ENCODE data around the gene MMRN2. TPM values are rescaled to one million over a fixed set of nuclear protein-coding genes. Genes with fewer than 3 reads are reported as not detected.
"Not testable (repeated sequence)": the region's sequence is repeated elsewhere in the genome, so short reads cannot be mapped to it uniquely, and the experiment has no call there.

MMRN2 gene, protein sequence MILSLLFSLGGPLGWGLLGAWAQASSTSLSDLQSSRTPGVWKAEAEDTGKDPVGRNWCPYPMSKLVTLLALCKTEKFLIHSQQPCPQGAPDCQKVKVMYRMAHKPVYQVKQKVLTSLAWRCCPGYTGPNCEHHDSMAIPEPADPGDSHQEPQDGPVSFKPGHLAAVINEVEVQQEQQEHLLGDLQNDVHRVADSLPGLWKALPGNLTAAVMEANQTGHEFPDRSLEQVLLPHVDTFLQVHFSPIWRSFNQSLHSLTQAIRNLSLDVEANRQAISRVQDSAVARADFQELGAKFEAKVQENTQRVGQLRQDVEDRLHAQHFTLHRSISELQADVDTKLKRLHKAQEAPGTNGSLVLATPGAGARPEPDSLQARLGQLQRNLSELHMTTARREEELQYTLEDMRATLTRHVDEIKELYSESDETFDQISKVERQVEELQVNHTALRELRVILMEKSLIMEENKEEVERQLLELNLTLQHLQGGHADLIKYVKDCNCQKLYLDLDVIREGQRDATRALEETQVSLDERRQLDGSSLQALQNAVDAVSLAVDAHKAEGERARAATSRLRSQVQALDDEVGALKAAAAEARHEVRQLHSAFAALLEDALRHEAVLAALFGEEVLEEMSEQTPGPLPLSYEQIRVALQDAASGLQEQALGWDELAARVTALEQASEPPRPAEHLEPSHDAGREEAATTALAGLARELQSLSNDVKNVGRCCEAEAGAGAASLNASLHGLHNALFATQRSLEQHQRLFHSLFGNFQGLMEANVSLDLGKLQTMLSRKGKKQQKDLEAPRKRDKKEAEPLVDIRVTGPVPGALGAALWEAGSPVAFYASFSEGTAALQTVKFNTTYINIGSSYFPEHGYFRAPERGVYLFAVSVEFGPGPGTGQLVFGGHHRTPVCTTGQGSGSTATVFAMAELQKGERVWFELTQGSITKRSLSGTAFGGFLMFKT
- total RNA-seq (2014; rRNA removed), result 0.51 and 1.9 TPM in 2 replicates
- polyA plus RNA-seq (2012), result 0.26 TPM

DNA sequence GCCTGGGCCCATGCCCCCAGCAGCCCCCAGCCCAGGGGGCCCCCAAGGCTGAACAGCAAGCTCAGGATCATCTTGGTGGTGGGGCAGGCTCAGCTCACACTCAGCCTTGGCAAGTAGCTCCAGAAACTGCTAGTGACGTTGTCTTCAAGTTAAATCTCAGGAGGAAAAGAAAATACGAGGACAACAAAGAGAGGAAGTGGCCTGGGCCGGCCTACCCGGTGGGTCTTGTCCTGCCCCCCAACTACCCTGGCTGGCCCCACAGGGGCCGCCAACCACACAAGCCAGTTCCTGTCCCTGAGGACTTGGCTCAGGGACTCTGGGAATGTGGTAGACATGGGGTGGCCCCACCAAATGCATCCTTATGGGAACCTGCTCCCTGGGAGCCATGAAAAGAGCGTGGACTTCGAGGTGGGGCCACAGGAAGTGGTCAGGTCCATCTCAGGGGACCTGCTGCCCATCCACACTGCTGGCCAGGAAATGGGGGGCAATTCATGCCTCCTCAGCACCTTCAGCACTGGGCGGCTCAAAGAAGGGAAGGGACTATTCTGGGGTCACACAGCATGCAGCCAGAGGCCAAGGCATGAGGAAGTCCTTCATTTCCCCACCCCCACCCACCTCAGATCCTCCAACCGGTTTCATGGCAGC lies at the start of gene MMRN2:
TSS of gene MMRN2 (minus strand) at position 145 of the 645 bp plus-strand sequence. CDS start at position 71, 74 bp downstream.
- DNase-seq (ENCODE audit: low read depth), result no peak

DNA sequence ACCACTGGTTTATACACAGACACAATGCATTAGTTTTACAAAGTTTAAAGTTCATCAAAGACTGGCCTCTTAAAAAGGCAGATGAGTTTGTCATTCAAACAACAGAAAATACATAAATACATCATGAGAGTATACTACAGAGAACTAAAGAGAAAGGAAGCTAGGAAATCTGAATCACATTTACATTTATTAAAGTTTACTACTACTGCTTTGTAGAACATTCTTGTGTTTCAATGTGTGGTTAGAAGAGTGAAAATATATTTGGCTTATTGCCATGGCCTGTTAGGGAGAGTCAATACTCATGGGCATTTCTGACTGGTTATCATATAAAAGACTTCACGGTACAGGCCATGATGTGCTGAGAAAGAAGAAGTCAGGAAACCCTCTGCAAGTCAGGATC lies 49.7 kb upstream of the MMRN2 start:
- not testable (repeated sequence) for DNase-seq (ENCODE audit: low read depth)

DNA sequence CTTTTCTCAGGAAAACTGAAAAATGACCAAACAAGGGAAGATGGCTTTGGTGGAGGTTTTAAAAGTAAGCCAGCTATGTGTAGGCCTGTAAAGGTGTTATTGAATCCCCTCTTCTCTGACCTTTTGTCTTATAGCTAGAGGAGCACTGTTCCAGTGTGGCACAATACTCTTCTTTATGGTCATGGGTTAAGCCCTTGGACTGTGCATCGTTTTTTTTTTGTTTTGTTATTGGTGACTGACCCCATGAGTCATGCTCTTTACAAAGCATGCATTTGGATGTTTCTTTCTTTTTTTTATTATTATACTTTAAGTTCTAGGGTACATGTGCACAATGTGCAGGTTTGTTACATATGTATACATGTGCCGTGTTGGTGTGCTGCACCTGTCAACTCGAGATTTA lies 43.1 kb upstream of the MMRN2 start:
- peak; percentile 60 for DNase-seq (ENCODE audit: low read depth)

DNA sequence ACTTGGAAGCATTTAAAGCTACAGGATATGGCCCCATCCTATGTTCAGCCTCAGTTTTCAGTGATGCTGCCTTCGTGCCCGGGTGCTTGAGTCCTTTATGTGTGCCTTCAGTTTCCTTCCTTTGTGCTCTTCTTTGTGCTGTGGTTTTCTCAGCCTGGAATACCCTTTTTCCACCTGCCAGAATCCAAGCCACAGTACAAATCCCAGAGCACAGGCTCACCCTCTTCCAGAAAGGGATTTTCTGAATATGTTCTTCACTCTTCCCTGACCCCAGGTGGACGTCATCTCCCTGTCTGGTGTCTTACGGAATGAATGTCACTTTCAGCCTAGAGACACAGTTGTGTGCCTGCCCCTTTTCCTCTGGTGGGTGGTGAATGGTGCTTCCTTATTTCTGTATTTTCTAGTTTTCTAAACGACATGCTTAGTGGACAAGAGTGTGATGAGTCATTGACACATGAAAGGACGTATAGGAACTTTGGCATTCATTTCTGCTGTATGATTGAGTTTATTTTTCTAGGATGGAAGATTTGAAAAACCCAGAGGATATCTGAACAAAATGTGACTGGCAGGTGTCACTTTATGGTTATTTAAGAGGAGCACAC lies 42.5 kb upstream of the MMRN2 start:
- DNase-seq (ENCODE audit: low read depth), result not testable (repeated sequence)

DNA sequence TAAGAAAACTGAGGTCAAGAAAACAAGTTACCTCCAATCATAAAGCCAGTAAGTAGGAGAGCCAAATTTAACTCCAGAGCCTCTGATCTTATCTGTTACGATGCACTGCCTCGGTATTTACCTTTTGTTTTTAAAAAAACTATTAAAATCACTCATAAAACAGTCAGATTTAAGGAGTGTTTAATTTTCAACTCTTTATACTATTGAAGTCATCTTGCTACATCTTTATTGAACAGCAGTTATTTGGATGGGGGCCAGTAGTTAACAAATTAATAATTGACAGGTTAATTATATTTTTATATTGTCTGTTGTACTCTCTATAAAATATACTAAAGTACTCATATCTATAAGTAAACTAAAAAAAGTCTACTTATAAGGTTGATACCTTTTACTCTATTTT lies 35.5 kb upstream of the MMRN2 start:
- DNase-seq (ENCODE audit: low read depth), result no peak

DNA sequence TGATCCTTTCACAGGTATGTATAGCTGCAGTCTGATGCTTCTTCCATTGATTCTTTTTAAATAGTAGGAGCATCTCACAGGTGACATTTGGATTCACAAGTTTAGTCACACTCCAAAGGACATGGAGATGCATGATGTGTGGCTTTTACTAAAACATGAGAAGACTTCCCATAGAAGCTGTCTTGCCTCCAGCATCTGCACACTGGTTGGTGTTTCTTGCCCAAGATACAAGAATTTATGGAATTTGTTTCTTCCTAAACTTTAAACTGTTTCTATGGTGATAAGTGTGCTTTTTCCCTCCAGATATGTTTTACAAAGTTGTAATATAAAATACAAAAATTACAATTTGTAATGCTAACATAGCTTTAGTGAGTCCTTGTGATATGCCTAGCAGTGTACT lies 35.0 kb upstream of the MMRN2 start:
- no peak for DNase-seq (ENCODE audit: low read depth)

DNA sequence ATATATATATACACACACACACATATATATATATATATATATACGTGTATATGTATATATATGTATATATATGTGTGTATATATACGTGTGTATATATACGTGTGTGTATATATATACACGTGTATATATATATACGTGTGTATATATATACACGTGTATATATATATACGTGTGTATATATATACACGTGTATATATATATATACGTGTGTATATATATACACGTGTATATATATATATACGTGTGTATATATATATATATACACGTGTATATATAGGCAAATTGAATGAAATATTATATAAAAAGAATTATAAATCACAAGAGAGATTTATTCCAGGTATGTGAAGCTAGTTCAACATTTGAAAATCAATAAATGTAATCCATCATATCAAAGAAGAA lies 33.9 kb upstream of the MMRN2 start:
- not testable (repeated sequence) for DNase-seq (ENCODE audit: low read depth)

DNA sequence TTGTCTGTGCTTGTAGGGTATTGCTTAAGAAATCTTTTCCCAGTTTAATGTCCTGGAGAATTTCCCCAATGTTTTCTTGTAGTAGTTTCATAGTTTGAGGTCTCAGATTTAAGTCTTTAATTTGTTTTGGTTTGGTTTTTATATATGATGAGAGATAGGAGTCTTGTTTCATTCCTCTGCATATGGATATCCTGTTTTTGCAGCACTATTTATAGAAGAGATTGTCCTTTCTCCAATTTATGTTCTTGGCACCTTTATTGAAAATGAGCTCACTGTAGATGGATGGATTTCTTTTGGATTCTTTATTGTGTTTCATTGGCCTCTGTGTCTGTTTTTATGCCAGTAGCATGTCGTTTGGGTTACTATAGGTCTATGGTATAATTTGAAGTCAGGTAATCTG lies 31.1 kb upstream of the MMRN2 start:
- DNase-seq (ENCODE audit: low read depth), result no peak

DNA sequence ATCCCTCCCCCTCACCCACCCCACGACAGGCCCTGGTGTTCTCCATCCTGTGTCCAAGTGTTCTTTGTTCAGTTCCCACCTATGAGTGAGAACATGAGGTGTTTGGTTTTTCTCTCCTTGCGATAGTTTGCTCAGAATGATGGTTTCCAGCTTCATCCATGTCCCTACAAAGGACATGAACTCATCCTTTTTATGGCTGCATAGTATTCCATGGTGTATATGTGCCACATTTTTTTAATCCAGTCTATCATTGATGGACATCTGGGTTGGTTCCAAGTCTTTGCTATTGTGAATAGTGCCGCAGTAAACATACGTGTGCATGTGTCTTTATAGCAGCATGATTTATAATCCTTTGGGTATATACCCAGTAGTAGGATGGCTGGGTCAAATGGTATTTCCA lies 27.1 kb upstream of the MMRN2 start:
- DNase-seq (ENCODE audit: low read depth), result not testable (repeated sequence)

DNA sequence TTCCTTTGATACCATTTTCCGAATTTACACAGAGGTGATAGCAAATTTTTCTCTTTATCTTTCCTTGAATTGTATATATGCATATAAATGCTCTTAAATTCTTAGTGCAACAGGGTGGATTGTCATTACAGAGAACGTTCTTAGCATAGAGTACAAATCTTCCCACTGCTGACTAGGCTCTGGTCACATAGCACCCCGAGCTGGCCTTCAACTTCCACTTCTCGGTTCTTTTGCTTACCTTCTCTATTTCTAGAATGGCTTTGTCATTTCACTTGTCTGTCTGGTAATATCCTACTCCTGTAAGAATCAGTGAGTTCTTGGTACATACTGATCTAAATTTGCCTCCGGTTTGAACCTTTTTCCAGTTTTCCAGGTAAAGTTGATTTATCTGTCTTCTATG lies 24.3 kb upstream of the MMRN2 start:
- DNase-seq (ENCODE audit: low read depth), result no peak

DNA sequence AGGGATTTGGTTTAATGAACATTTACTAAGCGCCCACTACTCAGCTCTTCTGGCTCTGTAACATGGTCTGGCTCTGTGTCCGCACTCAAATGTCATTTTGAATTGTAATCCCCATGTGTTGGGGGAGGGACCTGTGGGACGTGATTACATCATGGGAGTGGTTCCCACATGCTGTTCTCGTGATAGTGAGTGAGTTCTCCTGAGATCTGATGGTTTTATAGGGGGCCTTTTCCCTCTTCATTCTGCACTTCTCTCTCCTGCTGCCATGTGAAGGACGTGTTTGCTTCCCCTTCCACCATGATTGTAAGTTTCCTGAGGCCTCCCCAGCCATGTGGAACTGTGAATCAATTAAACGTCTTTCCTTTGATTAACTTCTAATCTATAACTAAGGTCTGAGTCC lies 23.6 kb upstream of the MMRN2 start:
- DNase-seq (ENCODE audit: low read depth), result not testable (repeated sequence)

DNA sequence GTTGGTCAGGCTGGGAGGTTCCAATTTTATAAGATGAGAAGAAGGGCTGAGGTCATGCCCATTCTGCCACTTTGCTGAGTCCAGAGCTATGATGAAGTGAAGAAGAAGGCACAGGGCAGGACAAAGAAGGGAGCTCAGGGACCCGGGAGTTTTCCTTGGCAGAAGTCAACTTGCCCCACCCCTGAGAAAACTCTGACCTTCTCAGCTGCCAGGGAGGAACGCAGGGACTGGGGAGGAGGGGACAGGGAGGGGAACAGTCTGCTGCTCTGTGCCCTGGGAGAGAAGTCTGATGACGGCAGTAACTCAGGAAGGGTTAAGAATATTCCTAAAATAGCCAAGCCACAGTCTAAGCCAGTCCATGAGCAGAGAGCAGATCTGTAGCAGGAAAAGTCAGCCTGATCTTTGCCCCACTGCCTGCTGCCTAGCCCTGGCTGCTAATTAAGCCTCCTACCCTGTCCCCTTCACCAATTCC lies 22.6 kb upstream of the MMRN2 start:
- peak; percentile 51 for DNase-seq (ENCODE audit: low read depth)

DNA sequence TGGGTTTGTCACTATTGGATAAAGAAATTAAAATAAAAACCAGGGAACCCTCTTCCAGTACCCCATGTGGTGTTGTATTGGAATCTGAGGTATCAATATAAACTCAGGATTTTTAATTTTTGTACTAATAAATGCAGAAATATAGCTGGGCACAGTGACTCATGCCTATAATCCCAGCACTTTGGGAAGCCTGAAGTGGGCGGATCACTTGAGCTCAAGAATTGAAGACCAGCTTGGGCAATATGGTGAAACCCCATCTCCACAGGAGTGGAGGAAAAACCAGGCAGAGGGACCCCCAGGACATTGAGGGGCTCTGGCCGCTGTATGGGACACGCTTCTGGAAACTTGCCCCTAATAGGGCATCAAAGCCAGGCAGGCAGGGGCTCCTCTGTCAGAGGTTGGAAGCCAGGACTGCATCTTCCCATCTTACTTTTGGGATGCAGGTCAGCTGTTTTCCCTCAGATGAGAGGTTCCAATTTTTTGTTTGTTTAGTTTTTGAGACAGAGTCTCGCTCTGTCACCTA lies 21.9 kb upstream of the MMRN2 start:
- no peak for DNase-seq (ENCODE audit: low read depth)

DNA sequence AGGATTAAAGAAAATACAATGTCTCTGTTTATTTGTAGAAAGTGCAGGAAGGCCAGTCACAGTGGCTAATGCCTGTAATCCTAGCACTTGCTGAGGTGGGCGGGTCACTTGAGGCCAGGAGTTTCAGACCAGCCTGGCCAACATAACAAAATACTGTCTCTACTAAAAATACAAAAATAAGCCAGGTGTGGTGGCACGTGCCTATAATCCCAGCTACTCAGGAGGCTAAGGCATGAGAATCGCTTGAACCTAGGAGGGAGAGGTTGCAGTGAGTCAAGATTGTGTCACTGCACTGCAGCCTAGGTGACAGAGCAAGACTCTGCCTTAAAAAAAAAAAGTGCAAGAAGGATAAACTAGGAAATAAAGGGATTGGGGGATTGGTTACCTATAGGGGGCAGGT lies 21.0 kb upstream of the MMRN2 start:
- not testable (repeated sequence) for DNase-seq (ENCODE audit: low read depth)

DNA sequence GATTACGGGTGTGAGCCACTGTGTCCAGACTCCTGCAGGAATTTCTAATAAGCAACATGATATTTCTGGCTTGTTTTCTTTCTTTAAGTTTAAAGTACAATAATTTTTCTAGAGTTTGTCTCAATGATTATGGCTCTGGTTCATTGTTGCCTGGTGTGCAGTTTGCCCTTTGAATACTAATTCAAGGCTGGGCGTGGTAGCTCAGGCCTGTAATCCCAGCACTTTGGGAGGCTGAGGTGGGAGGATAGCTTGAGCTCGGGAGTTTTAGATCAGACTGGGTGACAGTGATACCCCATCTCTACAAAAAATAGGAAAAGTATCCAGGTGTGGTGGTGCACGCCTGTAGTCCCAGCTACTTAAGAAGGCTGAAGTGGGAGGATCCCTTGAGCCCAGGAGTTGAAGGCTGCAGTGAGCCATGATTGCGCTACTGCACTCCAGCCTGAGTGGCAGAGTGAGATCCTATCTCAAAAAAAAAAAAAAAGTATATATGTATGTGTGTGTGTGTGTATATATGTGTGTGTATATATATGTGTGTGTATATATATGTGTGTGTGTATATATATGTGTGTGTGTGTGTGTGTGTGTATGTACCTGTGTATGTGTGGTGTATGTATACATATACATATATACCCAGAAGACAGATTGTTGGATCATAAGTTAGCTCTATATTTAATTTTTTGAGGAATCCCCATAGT lies 19.1 kb upstream of the MMRN2 start:
- no peak for DNase-seq (ENCODE audit: low read depth)

DNA sequence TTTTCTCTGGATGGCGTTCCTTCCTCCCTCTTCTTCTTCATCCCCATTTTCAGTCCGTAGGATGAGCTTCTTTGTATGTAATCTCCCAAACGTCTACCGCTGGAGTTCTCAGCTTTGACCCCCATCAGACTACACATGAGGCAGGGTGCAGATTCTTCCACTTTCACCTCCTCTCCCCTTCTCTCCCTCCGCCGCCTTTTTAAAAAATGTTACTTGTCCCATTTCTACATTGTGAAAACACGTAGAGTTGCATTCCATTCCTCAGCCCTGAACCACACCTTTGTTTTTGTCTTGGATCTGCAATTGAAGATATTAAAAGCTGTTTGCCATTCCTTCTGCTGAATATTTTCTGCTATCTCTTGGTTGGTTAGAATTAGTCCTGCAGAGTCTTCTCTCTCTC lies 17.1 kb upstream of the MMRN2 start:
- no peak for DNase-seq (ENCODE audit: low read depth)

DNA sequence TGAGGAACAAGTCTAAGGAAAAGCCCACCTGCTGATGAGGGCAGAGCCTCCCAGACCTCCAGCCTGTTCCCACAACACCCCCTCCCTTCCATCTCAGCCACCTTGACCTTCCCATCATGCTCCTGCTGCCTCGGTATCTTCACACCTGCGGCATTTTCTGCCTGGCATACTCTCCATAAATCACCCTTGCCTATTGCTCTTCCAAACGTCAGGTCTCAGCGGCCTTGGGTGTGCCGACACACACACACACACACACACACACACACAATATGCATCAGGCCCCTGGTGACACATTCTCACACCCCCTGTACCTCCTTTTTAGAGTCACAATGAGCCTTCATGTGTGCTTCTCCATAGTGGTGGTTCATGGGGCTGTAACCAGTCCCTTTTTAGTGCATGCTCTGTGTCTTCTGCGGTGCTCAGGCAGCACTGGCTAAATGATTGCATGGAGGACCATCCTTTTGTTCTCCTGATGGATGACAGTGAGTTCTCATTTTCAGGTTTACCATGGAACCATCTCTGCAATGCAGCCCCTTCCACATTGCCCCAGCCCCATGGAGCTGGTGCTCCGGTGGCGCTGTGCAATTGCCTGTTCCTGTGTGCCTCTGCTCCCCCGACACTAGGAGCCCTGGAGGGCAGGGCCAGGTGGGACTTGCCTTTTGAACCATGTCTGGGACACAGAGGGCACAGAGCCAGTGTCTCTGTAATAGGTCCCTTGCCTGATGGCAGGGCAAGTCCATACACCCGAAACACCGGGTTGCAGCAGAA lies 15.4 kb upstream of the MMRN2 start:
- DNase-seq (ENCODE audit: low read depth), result no peak

DNA sequence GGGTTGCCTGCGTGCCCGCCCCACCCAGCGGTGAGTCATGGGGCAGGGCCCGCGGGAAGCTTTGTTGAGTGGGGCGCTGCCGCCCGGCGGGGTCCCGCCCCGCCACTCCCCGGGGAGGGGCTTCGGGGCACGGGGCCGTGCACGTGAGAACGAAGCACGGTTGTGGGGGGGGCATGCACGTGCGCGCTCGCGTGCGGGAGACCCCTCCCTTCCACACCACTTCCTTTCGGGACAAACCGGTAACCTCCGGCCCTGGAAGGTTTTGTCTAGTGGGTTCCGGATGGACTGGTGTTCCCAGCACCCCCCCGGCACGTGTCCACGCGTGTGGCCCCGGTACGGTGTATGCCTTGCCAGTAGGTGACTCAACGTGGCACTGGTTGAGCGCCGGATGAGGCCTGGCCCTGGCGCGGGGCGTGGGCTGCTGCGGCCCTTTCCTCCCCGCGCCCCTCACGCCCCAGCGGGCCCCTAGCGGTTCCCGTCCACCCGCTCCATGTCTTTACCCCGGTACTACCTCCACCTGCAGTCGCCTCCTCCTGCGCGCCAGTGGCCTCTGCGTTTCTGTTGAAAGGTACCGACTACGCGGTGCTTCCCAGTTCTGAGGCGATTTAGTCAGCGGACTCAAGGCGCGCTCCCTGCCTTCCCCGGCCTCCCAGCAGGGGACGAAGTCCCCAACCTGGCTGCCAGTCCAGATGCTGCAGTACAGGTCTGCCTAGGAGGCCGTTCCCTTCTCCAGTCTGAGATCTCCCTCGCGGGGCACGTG lies 14.0 kb upstream of the MMRN2 start:
- DNase-seq (ENCODE audit: low read depth), result peak; percentile 85

DNA sequence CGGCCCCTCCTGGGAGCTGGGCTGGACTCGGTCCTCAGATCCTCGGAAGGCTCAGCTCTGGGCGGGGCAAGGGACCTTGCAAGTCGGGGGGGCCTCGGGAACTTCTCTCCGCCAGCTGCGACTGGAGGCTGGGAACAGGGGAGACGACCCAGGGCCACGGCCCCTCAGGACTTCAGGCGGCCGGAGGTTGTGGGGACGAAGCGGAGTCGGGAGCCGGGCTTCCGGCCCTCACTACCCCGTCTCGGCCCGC lies 13.5 kb upstream of the MMRN2 start:
- DNase-seq (ENCODE audit: low read depth), result no peak

Data from LHCN-M2 (cell line).